Lower lobe of right lung (tissue), 2 donors: ENCODE results near the gene TOM1L2. TPM values are rescaled to one million over a fixed set of nuclear protein-coding genes. Genes with fewer than 3 reads are reported as not detected.

Experiments
- ATAC-seq, 2 donors: fragments of 200-7000 bp; cut with Tn5 transposase; one replicate each; pipeline ENCODE4 v1.9.1; 2020 to 2022; ENCODE audit warnings: mild to moderate bottlenecking in 2 of 2, moderate library complexity in 2 of 2
- DNase-seq: peaks from one replicate; pipeline ENCODE4 v3.0.0-alpha.2; 2020
- H3K27ac ChIP-seq: fragments of 200-600 bp; one replicate; pipeline ENCODE4 v1.8.0; 2022
- H3K27me3 ChIP-seq: fragments of 200-600 bp; one replicate; pipeline ENCODE4 v1.8.0; 2022; ENCODE audit warnings: low read depth
- H3K36me3 ChIP-seq: fragments of 200-600 bp; one replicate; pipeline ENCODE4 v1.8.0; 2022; ENCODE audit warnings: mild to moderate bottlenecking
- H3K4me1 ChIP-seq: fragments of 200-600 bp; one replicate; pipeline ENCODE4 v1.8.0; 2022
- H3K4me3 ChIP-seq: fragments of 200-600 bp; one replicate; pipeline ENCODE4 v1.8.0; 2022; ENCODE audit warnings: mild to moderate bottlenecking
- H3K9me3 ChIP-seq: fragments of 200-600 bp; one replicate; pipeline ENCODE4 v1.8.0; 2022
- CTCF ChIP-seq: fragments of 200-600 bp; IDR thresholded peaks from one replicate; pipeline ENCODE4 v1.8.0; 2022; ENCODE audit warnings: antibody characterized with exemption, mild to moderate bottlenecking
- intact Hi-C: fragments of 100-400 bp; cut with DNase I; formaldehyde crosslinking; loops from one replicate; pipeline ENCODE4 v1.11.0; 2022
- total RNA-seq: library from RNA; stranded (reverse); fragmentation: NEBNext Ultra II Directional; extraction: Animal tissue kit (Norgen Biotek cat#: 25700); gene quantifications from one replicate; pipeline ENCODE4 v1.2.1, GENCODE V29; 2021
- donor health status: DM: no; HTN: yes; CAD: no; lungs with severe emphysema.

TOM1L2 gene
- total RNA-seq, 1 donor from 2014 or later = 63.4 TPM

DNA sequence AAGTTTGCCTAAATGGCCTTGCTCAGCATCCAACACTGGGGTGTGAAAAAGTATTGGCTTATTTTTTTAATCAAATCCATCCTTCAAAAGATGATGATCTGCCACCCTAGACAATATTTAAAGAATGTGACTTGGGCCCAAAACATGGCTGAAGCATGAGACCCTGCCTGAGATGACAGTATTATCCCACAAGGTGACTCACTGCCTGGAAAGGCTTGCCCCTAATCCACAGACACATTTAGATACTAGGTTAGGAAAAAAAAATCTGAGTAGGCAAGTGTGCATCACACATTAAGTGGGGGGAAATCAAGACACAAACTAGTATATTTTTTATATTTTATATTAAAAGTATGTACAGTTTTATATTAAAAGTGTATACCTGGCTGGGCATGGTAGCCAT lies 38.4 kb downstream of the TOM1L2 start:
- H3K4me3 ChIP-seq = no peak overlapping the region
- DNase-seq (no peak), ATAC-seq (no peak)
- no peaks in the 10 kb centered on the region for H3K36me3 ChIP-seq
- intact Hi-C loops = no loop called here
- H3K27me3 ChIP-seq = no peaks in the 10 kb centered on the region
- no peak for TF ChIP-seq CTCF
- H3K27ac ChIP-seq = no peak overlapping the region
- H3K4me1 ChIP-seq = peaks cover 61% of the 10 kb centered on the region
- no peaks in the 10 kb centered on the region for H3K9me3 ChIP-seq

GRCh38 chr17:17931159-17931558 lies 41.0 kb downstream of the TOM1L2 start:
- no peak for TF ChIP-seq CTCF
- no peaks in the 10 kb centered on the region for H3K36me3 ChIP-seq
- H3K4me1 ChIP-seq = peaks cover 61% of the 10 kb centered on the region
- no peak overlapping the region for H3K4me3 ChIP-seq
- ATAC-seq (no peak), DNase-seq (no peak)
- H3K27me3 ChIP-seq = no peaks in the 10 kb centered on the region
- intact Hi-C loops = no loop called here
- H3K27ac ChIP-seq = no peak overlapping the region
- no peaks in the 10 kb centered on the region for H3K9me3 ChIP-seq

DNA sequence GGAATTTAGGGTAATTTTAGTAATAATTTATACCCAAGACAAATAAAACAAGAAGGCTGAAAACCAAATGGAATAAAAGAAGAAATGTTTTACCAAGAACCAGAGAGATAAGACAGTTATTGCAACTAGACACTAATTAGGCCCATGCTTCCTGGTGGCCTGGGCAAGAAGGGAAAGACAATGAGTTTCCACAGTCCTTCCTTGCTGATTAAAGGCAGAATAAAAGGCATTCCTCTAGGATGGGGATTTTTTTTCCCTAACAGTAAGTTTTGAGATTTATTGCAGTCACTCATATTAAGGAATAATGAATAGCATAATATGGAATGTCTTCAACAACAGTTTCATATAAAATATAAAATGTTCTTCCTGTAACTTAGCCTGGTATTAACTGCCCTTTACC lies 41.5 kb downstream of the TOM1L2 start:
- ATAC-seq = no peak
- intact Hi-C loops = no loop called here
- no peak overlapping the region for H3K4me3 ChIP-seq
- TF ChIP-seq CTCF = no peak
- H3K4me1 ChIP-seq = peaks cover 59% of the 10 kb centered on the region
- DNase-seq = no peak
- no peaks in the 10 kb centered on the region for H3K9me3 ChIP-seq
- no peaks in the 10 kb centered on the region for H3K36me3 ChIP-seq
- H3K27me3 ChIP-seq = no peaks in the 10 kb centered on the region
- no peak overlapping the region for H3K27ac ChIP-seq

GRCh38 chr17:17929655-17930380 lies 42.4 kb downstream of the TOM1L2 start:
- Histone ChIP-seq H3K4me3 (no peak overlapping the region), H3K36me3 (no peaks in the 10 kb centered on the region), H3K4me1 (peaks cover 51% of the 10 kb centered on the region), H3K27ac (peak overlapping the region; percentile 25), H3K27me3 (no peaks in the 10 kb centered on the region), H3K9me3 (no peaks in the 10 kb centered on the region)
- ATAC-seq = peak; percentile 55 to 84
- intact Hi-C loops = no loop called here
- DNase-seq = no peak
- no peak for TF ChIP-seq CTCF

DNA sequence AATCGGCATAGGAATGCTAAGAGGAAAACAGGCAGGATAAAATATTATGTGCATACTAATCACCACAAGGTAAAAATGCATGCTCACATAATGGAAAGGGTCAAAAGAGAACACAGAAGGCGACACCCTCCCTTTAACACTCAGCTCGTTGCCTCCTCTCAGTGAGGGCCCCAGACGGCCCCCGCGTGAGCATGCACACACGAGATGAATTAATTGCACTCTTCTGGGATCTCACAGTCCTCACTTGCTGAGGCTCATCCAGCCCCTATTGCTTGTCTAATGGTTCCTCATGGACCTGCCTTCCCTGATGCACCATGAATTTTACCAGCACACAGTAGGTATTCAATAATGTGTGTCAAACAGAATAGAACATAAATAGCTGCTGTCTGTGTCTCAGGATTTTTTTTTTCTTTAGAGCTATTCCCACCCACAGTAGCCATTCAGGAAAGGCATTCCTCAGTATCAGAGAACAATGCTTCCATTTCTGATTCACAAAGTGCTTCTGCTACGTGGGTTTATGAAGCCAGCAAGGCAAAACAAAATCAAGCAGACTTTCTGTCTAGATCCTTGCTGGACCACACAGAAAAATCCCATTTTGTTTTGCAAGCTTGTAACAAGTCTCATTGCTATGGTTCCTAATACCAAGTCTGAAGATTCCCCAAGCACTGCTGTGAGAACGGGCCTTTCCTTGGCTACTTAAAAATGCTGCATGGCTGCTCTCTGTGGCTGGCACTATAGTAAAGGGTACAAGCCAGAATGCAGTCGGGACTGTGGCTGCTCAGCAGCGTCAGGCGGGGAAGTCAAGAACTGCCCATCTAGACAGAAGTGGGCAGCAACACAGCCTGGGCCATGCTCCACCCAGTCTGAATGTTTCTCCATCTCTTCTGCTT lies 43.6 kb downstream of the TOM1L2 start:
- no peaks in the 10 kb centered on the region for H3K9me3 ChIP-seq
- H3K27ac ChIP-seq = peak overlapping the region; percentile 34
- no peak for TF ChIP-seq CTCF
- ATAC-seq (peak; percentile 64 to 76), DNase-seq (no peak)
- H3K4me3 ChIP-seq = no peak overlapping the region
- H3K4me1 ChIP-seq = peaks cover 51% of the 10 kb centered on the region
- no peaks in the 10 kb centered on the region for H3K36me3 ChIP-seq
- no peaks in the 10 kb centered on the region for H3K27me3 ChIP-seq
- intact Hi-C loops = no loop called here
